NCI-H524 (cell line): ENCODE measurements around the gene PGAP1.

Experiments
- DNase-seq, 2 experiments: peaks; one replicate each; lab custom pipeline; 2025; lab: John Stamatoyannopoulos, UW

The PGAP1 gene

DNA sequence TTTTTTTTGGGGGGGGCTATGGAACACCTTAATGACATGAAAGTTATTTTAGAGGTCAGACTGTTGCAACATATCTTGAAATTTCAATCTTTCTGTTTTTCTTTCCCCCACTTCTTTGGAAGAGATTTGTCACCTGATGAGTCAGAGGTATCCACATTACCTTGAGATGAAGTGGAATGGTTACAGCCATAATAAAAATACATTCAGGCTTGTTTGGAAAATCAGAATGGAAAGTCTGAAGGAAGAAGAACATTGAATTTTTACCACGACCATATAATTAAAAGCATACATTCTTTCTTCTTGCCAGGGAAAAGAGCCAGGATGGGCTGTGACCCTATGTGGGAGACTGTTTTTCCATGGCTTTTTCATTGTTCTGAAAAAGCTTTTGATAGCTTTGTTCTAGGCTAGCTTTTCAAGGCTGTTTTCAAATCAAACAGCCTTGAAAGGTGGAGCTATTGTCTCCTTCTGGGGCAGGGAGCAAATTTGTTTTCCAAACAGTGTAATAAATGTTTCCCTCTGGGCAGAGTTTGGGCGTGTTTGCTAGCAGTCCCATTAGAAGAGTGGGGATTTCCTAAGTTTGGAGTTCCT, 124.7 kb downstream of the PGAP1 start:
- DNase-seq: no peak

DNA sequence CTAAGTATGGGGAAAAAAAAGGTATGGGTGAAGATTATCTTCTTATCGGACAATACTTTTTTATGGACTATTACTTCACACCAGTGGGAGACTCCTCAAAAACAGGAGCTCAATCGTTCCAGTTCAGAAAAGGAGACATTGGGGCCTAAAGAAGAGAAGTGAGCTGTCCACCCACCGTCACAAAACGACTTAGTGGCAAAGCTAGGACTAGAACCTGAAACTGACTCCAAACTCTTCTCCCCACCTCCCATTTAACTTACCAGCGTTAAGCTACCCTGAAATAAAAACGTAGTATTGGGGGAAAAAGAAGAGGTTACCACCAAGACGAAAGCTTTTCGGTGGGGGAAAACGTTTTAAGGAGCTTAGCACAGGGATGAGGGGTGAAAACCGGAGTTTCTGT, 127.5 kb downstream of the PGAP1 start:
- no peak for DNase-seq

DNA sequence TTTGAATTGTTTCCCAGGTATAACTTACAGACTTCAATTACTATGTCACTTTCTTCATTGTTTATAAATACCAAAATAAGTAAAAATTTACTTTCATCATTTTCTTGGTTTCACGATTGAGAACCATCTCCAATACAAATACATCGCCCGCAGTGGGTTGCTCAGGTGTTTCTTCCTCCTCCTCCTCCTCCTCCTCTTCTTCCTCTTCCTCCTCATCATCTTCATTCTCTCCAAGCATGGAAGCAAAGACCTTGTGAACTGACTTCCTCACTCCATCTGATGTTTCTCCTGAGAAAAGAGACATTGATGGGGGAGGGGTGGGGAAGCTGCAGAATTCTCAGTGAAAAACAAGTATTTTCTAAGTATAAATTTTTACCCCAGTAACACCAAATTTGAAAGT, 133.6 kb downstream of the PGAP1 start:
- no peak for DNase-seq

DNA sequence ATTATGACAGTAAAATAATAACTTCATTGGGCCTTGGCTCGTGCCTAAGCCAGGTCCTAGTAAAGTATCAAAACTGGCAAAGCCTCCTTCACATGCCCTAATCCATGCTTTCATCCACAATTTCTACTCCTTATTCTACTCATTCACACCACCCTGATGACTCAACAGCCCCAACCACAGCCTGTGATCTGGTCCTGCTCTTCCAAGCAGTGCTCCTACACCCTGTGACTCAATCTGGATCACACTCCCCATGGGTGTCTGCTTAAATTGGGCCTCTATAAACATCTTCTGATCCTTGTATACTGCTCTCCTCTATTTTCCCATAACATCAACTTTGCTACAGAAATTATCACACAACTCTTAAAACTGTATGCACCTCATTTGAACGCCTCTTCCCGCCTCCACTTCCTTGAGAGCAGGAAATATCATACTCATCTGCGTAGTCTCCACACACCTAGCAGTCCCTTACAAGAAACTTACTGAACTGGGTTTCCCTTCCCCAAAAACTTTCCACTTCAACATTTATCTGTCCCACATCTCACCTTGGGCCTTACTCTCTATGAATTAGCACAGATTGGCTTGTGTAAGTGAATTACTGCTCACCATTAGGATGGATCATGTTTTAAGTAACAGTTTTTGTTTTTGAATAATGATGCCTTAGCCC, 142.9 kb downstream of the PGAP1 start:
- no peak for DNase-seq
